Panc1 (cell line): ENCODE results near the gene CNNM4.

ENCODE experiments used
- POLR2AphosphoS5 ChIP-seq: IDR thresholded peaks from 2 replicates; pipeline ENCODE4 v1.6.1; 2012; ENCODE audit warnings: mild to moderate bottlenecking, low read depth, low read length, moderate library complexity
- TCF7L2 ChIP-seq: IDR thresholded peaks from 2 replicates; pipeline ENCODE4 v1.6.1; 2011; ENCODE audit warnings: mild to moderate bottlenecking, low read depth, low read length, inconsistent platforms
- TF ChIP-seq, protein P1 (sequence below): fragments of 450-650 bp; IDR thresholded peaks from 2 replicates; pipeline ENCODE4 v1.5.1; 2017; ENCODE audit warnings: mild to moderate bottlenecking
- TF ChIP-seq, protein P2 (sequence below), 2 experiments: IDR thresholded peaks; 2 replicates each; pipeline ENCODE4 v1.6.1; 2011 to 2012; ENCODE audit warnings: low read depth in 2 of 2, control low read depth in 1 of 2, low read length in 1 of 2, mild to moderate bottlenecking in 1 of 2, moderate library complexity in 1 of 2; ENCODE audit not compliant: insufficient read depth in 1 of 2

DNA sequence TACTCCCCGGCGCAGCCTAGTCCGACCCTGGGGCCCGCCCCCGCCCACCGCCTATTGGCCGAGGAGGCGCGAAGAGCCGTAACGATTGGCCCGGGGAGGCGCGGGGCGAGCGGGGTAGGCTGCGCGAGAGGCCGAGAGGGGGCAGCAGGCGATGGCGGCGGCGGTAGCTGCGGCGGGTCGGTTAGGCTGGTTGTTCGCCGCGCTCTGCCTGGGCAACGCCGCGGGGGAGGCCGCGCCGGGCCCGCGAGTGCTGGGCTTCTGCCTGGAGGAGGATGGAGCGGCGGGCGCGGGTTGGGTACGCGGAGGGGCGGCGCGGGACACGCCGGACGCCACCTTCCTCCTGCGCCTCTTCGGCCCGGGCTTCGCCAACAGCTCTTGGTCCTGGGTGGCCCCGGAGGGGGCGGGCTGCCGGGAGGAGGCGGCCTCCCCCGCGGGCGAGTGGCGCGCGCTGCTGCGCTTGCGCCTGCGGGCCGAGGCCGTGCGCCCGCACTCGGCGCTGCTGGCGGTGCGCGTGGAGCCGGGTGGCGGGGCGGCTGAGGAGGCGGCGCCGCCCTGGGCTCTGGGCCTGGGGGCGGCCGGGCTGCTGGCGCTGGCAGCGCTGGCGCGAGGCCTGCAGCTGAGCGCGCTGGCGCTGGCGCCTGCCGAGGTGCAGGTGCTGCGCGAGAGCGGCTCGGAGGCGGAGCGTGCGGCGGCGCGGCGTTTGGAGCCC is 55.6 kb downstream of the CNNM4 start, which contains the start of gene CNNM3:
- TF ChIP-seq, protein P1, sequence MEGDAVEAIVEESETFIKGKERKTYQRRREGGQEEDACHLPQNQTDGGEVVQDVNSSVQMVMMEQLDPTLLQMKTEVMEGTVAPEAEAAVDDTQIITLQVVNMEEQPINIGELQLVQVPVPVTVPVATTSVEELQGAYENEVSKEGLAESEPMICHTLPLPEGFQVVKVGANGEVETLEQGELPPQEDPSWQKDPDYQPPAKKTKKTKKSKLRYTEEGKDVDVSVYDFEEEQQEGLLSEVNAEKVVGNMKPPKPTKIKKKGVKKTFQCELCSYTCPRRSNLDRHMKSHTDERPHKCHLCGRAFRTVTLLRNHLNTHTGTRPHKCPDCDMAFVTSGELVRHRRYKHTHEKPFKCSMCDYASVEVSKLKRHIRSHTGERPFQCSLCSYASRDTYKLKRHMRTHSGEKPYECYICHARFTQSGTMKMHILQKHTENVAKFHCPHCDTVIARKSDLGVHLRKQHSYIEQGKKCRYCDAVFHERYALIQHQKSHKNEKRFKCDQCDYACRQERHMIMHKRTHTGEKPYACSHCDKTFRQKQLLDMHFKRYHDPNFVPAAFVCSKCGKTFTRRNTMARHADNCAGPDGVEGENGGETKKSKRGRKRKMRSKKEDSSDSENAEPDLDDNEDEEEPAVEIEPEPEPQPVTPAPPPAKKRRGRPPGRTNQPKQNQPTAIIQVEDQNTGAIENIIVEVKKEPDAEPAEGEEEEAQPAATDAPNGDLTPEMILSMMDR: peak; percentile 67; the same call in 1 of the 2 replicates
- TF ChIP-seq POLR2AphosphoS5: peak; percentile 66; the same call in 1 of the 2 replicates
- TF ChIP-seq, protein P2, sequence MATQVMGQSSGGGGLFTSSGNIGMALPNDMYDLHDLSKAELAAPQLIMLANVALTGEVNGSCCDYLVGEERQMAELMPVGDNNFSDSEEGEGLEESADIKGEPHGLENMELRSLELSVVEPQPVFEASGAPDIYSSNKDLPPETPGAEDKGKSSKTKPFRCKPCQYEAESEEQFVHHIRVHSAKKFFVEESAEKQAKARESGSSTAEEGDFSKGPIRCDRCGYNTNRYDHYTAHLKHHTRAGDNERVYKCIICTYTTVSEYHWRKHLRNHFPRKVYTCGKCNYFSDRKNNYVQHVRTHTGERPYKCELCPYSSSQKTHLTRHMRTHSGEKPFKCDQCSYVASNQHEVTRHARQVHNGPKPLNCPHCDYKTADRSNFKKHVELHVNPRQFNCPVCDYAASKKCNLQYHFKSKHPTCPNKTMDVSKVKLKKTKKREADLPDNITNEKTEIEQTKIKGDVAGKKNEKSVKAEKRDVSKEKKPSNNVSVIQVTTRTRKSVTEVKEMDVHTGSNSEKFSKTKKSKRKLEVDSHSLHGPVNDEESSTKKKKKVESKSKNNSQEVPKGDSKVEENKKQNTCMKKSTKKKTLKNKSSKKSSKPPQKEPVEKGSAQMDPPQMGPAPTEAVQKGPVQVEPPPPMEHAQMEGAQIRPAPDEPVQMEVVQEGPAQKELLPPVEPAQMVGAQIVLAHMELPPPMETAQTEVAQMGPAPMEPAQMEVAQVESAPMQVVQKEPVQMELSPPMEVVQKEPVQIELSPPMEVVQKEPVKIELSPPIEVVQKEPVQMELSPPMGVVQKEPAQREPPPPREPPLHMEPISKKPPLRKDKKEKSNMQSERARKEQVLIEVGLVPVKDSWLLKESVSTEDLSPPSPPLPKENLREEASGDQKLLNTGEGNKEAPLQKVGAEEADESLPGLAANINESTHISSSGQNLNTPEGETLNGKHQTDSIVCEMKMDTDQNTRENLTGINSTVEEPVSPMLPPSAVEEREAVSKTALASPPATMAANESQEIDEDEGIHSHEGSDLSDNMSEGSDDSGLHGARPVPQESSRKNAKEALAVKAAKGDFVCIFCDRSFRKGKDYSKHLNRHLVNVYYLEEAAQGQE (IDR thresholded peaks at IDR 0.05; ENCODE audit: insufficient read depth in 1 of 2, low read depth in 2 of 2, low read length in 1 of 2): 0 out of 4 replicates have a peak, but pooled peaks of 1 of the 2 experiments have one; percentile 17
- TF ChIP-seq TCF7L2: no peak
